GM12864 (cell line): ENCODE results near the gene KIAA1671.
A peak's percentile ranks its signal among the peaks of the same experiment; 100 is the strongest.

ENCODE experiments used
- DNase-seq: peaks from one replicate; pipeline ENCODE4 v3.0.0-alpha.2; 2011; ENCODE audit warnings: low read depth
- H3K4me3 ChIP-seq: 2 replicates; pipeline ENCODE4 v1.5.1; 2011; ENCODE audit warnings: mild to moderate bottlenecking, low read depth, low read length, control low read depth
- TF ChIP-seq, protein P1 (sequence below): IDR thresholded peaks from 2 replicates; pipeline ENCODE4 v1.5.1; 2011; ENCODE audit warnings: low read depth, mild to moderate bottlenecking, moderate library complexity, low read length, control low read depth, inconsistent platforms; ENCODE audit errors: missing control alignments

KIAA1671 gene

DNA sequence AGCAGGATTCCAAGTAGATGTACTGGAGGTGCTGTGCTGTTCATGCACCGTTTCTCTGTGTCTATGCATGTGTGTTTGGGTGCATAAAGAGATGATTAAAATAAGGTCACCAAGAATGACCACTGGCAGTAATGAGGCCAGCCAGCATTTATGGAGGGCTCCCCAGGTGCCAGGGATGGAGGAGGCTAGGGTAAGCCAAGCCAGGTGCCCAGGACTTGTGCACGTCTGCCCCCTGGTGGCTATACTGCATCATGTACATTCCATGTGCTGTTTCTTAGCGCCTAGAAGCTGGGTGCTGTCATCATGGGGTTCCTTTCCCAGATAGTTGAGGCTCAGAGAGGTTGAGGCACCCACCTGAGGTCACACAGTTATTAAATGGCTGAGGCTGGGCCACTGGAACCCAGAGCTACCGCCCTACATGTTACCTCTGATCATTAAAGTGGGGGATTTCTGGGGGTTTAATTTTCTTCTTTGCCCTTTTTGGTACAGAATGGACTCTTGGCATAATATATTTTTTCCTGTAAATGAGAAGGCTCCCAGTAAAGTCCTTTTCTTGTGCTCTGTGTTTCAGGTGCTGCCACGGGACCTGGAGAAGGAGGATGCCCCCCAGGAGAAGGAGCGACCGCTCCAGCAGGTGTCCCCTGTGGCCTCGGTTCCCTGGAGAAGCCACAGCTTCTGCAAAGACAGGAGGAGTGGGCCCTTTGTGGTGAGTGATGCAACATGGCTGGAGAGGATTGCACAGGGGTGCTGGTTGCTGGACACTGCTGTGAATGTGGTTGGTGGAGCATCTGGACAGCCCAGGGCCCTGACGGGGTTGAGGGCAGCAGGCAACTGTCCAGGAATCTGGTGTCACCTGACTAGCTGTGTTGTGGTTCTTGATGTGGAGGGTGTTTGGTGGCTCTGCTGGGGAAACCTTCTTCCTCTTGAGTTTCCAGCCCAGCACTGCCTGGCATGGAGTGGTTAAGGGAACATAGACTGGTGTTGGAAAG lies 96.4 kb downstream of the KIAA1671 start:
- H3K4me3 ChIP-seq = no peak overlapping the region
- TF ChIP-seq, protein P1, sequence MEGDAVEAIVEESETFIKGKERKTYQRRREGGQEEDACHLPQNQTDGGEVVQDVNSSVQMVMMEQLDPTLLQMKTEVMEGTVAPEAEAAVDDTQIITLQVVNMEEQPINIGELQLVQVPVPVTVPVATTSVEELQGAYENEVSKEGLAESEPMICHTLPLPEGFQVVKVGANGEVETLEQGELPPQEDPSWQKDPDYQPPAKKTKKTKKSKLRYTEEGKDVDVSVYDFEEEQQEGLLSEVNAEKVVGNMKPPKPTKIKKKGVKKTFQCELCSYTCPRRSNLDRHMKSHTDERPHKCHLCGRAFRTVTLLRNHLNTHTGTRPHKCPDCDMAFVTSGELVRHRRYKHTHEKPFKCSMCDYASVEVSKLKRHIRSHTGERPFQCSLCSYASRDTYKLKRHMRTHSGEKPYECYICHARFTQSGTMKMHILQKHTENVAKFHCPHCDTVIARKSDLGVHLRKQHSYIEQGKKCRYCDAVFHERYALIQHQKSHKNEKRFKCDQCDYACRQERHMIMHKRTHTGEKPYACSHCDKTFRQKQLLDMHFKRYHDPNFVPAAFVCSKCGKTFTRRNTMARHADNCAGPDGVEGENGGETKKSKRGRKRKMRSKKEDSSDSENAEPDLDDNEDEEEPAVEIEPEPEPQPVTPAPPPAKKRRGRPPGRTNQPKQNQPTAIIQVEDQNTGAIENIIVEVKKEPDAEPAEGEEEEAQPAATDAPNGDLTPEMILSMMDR = peak; percentile 92
- DNase-seq = no peak

DNA sequence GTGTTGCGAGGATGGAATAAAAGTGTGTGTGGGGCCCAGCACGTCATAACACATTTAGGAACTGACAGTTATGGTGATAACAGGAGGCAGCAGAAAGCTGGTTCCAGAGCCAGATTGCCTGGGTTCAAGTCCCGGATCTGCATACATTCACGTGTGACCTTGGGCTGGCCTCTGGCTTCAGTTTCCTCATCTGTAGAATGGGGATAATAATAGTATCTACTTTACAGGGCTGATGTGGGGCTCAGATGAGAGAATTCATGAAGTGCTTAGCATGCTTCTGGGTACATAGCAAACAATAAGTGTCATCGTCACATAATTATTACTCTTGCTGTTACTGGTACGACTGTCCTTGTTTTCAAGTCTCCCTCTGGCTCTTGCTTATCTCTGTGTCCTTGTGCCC lies 97.3 kb downstream of the KIAA1671 start:
- H3K4me3 ChIP-seq = no peak overlapping the region
- TF ChIP-seq, protein P1 = no peak
- DNase-seq = no peak

DNA sequence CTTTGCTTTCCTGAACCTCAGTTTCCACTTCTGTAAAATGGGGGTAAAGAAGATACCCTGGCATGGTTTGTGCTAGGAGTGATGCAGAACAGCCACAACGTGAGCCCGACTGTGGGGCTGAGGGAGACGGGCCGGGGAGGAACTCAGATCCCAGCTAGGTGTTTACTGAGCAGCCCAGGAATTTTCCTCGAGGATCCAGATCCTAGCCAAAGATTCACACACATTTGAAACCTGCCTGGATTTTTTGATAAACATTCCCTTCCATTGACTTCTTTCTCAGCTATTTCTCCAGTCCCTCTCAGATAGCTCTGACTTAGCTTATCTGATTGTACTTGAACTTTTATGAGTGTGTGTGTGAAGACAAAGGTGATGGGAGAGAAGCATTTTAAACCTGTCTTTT lies 98.0 kb downstream of the KIAA1671 start:
- H3K4me3 ChIP-seq = no peak overlapping the region
- TF ChIP-seq, protein P1 = no peak
- DNase-seq = no peak

DNA sequence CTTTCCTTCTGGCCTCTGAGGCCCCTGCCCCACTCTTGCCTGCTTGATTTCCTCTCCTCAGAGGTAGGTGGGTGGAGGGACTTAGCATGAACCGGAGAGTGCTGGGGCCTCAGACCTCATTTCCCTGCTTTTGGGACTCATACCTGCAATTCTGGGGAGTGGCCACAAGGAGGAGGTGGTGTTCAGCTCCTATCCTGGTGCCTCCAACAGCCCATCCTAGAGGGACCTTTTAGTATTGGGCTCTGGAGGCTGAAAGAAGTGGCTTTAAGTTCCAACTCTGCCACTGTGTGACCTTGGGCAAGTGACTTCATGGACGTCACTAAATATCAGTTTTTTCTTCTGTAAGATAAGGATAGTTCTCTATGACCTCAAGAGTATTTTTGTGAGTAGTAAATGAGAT lies 98.6 kb downstream of the KIAA1671 start:
- H3K4me3 ChIP-seq = no peak overlapping the region
- TF ChIP-seq, protein P1 = peak; percentile 61
- no peak for DNase-seq

DNA sequence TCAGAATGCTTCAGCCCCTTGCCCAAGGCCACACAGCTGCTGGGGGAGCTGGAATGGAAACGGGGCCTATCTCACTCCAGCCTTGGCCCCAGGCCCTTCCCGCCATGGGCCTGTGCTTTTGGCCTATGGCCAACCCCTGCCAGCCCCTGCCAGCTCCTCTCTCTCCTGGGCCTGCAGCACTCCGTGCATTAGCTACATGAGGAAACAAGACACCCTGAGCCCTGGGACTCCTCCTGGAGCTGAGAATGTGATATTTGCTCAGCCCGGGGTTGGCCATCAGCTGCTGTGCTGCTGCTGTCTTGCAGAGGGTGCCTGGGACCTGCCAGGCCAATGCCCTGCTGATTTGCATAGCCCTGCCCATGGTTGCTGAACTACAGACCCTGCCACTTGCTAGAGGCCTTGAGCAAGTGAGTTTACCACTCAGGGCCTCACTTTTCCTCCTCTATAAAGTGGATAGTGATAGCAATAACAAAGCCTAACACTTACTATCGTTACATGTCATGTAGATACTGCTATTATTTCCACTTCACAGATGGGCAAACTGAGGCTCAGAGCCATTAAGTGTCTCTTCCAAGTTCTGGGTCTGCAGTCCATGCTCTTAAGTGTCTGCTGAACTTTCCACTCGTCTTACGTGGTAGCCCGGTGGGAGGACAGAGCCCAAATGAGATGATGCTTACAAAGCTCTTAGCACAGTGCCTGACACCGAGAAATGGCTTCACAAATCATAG lies 99.6 kb downstream of the KIAA1671 start:
- TF ChIP-seq, protein P1 = no peak
- H3K4me3 ChIP-seq = no peak overlapping the region
- no peak for DNase-seq

- TF ChIP-seq, protein P1 = no peak
- no peak for DNase-seq
- no peak overlapping the region for H3K4me3 ChIP-seq
These were observed 100.8 kb downstream of the KIAA1671 start for GRCh38 chr22:25053153-25053805.
